Fibroblast of upper back skin (primary cell): ENCODE results near the gene CDKL2.
A peak's percentile ranks its signal among the peaks of the same experiment; 100 is the strongest.
"Not testable (repeated sequence)": the region's sequence is repeated elsewhere in the genome, so short reads cannot be mapped to it uniquely, and the experiment has no call there.

Experiments
- DNase-seq: peaks from one replicate; pipeline ENCODE4 v3.0.0-alpha.2; 2013

CDKL2 gene

GRCh38 chr4:75630174-75630936, at the start of gene CDKL2:
TSS of gene CDKL2 (minus strand) at chr4:75630528. CDS start at chr4:75625988, 4,540 bp downstream.
- peak; percentile 62 for DNase-seq

DNA sequence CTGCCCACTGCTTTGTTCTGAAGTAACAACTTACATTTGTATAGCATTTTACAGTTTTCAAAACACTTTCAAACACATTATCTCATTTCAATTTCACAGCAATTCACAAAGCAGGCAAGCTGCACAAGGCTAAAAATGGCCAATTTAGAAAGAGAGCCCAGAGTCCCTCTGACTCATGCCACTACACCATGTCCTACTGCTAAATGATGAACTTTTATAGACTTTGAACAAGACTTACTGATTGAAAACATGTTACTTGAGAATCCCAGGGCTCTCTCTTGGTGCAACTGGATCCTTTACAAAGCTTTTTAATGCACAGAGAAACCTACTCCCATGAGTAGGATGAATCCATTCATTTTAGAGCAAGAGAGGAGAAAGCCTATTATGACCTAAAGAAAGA, 48.6 kb upstream of the CDKL2 start:
- peak; percentile 18 for DNase-seq

DNA sequence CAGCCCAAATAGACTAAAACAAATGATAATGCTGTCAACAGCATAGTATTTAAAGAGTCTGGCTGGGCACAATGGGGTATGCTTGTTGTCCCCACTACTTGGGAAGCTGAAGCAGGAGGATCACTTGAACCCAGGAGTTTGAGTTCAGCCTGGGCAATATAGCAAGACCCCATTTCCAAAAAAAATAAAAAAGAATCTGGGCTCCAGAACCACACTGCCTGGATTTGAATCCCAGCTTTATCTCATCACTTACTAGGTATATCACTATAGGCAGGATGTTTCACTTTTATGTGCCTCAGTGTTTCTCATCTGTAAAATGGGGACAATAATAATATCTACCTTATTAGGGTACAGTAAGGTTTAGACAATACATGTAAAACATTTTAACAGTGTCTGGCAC, 48.1 kb upstream of the CDKL2 start:
- no peak for DNase-seq

DNA sequence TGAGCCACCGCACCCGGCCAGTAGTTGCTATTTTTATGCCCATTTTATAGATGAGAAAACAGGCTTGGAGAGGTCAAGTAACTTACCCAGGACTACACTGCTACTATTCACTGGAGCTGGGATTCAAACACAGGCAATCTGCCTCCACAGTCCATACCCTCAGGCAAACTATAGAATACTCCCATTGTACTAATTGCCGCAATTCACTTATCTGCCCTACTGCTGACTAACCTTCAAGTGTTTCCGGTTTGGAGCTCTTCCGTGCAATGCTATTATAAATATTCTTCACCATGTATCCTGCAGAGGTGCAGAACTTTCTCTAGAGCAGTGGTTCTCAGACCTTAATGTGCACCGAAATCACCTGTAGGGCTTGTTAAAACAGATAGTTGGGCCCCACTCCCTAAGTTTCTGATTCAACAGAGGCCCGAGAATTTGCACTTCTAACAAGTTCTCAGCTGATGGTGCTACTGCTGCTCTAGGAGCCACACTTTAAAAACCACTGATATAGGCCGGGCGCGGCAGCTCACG, 44.7 kb upstream of the CDKL2 start:
- no peak for DNase-seq

DNA sequence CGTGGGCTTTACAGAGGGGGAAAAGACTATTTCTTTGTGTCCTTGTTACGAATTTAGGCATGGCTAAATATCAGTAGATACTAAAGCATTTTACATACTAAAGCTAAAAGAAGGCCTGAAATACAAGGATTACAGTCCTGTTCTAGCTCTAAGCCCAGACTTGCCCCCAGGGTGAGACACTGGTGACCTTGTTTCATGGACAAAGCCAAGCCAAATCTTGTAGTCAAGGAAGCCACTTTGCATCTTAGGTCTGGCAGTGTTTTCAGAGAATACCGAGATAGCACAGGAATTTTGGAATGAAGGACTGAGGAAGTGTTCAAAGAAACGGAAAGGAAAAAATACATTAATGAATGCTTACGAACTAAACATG, 43.6 kb upstream of the CDKL2 start:
- no peak for DNase-seq

DNA sequence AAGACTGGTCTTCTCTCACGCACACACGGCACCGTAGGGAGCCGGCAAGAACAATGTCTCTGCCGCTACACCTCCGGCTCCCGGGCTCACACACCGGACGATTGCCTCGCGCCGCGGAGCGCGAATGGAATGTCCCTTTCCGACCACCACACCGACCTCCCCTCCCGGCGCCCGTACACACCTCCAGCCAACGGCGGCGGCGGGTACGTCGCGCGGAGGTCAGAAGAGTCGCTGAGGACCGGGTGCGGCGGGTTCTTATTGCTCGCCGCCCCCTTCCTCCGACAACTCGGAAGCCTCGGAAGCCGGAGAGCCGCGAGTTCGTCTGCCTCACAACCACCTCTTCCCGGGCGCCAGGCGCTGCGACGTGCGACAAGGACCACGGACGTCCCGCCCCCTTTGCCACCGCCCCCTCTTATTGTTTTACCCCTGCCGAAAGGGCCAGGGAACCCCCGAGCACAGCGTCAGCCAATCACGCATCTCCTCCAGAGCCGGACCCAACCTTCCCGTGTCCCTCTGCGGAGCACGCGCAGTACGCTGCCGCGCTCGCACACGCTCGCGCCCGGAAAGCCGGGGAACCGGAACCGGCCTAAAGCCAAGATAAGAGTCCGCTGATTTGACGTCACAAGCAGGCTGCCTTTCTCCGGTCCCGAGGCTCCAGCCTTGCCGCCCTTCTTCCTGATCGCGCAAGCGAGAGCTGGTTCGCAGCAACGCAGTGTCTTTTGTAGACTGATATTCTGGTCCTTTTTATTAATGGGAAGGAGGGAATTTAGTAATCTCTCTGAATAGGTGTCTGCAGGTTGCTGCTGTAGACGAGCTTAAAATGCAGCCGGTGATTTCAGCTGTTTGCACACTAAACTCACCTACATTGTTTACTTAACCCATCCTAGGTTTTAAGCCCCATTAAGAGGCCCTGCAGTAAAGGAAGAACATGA, 43.0 kb upstream of the CDKL2 start, which contains the start of gene G3BP2:
G3BP2 (minus strand) TSS at position 385 of the 932 bp plus-strand sequence. CDS start 11,386 bp downstream, outside the sequence.
- peak; percentile 98 for DNase-seq

DNA sequence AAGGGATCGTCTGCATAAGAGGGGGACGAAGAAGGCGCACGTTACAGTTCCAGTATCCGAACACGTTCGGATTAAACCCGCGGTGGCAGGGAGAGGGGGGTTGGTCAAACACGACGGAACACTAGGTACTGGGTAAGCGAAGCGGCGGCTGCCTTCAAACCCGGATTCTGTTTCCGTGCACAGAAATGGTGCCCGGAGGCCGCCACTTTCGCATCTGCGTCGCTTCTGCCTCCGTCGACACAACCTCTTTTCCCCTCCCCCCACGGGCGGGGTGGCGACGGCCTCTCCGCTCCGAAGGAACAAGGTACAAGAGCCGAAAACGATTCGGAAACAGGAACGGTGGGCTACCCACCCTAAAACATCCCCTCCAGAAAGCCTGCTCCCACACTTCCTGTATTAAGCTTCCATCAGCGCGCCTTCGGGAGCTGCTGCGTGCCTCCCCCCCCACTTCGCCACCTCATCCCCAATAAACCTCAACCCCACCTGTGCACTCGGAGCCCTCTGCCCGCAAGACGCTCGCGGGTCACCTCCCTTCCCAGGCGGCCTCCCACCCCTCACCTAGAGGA, 42.2 kb upstream of the CDKL2 start:
- peak; percentile 38 for DNase-seq

GRCh38 chr4:75671802-75672421, 41.6 kb upstream of the CDKL2 start:
- DNase-seq = no peak

DNA sequence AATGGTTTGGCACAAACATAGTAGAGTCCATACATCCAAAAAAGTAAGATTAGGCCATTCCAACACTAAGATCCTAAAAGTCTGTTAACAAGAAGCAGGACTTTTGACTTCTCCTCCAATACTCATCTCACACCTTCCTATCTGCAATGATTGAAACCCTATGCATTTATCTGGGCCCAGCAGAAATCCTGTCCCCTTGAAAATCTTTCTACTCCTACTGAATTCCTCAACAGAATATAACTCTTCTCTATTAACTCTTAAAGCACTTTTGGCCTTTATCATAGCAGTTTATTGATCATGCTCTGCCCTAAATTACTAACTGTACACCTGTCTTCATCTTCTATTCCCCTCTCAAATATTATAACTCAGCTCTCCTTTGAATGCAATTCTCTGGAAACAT, 38.3 kb upstream of the CDKL2 start:
- no peak for DNase-seq

DNA sequence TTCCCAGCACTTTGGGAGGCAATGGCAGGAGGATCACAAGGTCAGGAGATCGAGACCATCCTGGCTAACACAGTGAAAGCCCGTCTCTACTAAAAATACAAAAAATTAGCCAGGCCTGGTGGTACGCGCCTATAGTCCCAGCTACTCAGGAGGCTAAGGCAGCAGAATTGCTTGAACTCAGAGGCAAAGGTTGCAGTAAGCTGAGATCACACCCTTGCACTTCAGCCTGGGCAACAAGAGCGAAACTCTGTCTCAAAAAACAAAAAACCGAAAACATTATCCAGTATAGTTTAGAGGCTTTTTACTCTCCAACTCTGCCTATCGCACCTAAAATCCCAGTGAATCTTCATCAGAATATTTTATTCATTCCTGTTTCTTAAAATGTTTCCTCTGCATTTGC, 37.3 kb upstream of the CDKL2 start:
- not testable (repeated sequence) for DNase-seq

- DNase-seq = peak; percentile 45
Observed at GRCh38 chr4:75666299-75666698, 36.0 kb upstream of the CDKL2 start.

- DNase-seq = not testable (repeated sequence)
Observed at GRCh38 chr4:75664604-75665003, 34.3 kb upstream of the CDKL2 start.

GRCh38 chr4:75662626-75663025, 32.3 kb upstream of the CDKL2 start:
- DNase-seq = peak; percentile 64

- no peak for DNase-seq
Observed at GRCh38 chr4:75660491-75660890, 30.2 kb upstream of the CDKL2 start.

DNA sequence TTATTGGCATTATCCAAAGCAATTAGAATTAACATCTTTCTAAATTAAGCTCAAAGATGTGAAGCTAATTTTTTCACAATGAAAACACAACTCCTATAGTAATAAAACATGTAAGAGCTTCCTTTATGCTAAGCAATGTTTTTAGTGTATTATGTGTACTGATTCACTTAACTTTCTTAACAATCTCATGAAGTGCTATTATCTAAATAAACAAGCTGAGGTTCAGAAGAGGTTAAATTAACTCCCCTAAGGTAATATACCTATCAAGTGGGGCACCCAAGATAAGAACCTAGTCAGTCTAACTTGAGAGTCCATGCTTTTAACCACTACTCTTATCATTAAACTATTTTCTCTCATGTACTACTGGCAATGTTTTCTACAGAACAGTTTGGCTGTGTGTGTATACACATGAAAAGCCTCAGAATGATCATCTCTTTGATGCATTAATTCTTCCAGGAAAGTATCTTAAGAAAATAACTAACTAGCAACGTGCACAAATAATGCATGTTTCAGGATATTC, 29.2 kb upstream of the CDKL2 start:
- DNase-seq = no peak

DNA sequence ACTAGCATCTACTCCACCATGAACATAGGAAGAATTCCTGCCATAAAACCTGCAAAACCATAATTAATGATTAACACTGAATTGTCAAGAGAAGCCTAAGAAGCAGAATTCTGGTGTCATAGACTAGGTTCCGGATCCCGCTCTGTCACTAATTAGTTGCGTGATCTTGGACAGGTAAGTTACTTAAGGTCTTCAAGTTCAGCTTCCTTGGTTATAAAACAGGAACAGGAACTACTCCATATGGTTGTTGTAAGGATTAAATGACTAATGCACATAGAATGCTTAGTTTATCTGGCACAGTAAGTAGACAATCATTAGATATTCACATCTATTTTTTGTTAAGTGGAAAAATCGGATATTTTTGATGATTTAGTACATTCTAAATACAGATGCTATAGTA, 28.5 kb upstream of the CDKL2 start:
- DNase-seq = peak; percentile 34

GRCh38 chr4:75655562-75655961, 25.2 kb upstream of the CDKL2 start:
- DNase-seq = no peak

DNA sequence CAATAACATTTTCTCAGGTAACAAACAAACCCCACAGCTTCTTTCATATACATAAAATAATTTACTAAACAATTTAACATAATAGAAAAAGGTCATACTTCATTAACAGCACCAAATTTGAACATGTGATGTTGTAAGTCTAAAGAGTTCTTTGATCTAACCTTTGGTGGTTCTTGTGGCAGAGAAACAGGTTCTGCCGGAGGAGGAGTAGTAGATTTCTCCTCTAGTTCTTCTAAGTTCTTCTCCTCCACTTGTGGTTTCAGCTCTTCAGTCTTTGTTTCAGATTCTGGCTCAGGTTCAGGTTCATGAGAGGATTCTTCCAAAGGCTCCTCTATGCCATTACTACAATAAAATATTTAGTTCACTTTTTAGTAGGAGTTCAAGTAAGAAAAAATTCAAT, 24.6 kb upstream of the CDKL2 start:
- no peak for DNase-seq

DNA sequence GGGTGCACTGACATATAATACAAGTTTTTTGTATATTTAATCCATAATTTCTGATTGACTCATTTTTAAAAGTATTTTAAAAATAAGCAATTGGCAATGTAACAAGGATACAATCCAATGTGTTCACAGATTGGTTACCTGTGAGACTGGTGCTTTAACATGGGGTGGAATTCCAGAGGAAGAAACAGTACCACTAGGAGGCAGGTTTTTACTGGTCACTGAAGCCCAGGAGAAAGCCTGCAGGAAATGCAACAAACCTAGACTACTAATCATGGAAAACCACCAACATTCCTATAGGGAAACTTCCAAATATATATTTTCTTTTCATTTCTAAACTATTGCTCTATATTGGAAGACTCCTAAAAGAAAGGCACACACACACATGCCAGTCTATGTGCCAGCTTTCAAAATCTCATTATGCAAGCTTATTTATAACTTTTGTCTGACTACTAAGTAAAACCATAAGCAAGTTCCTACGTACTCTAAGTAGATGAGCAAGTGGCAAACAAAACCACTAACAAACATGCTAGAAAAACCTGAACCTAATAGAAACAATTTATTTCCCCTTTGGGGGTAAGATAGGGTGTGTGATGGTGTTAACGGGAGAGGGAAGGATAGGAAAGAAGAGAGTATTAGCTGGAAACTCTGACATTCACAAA, 23.6 kb upstream of the CDKL2 start:
- peak; percentile 48 for DNase-seq

- DNase-seq = no peak
Observed at GRCh38 chr4:75644095-75644494, 13.8 kb upstream of the CDKL2 start.

GRCh38 chr4:75643651-75644050, 13.3 kb upstream of the CDKL2 start:
- DNase-seq = no peak

DNA sequence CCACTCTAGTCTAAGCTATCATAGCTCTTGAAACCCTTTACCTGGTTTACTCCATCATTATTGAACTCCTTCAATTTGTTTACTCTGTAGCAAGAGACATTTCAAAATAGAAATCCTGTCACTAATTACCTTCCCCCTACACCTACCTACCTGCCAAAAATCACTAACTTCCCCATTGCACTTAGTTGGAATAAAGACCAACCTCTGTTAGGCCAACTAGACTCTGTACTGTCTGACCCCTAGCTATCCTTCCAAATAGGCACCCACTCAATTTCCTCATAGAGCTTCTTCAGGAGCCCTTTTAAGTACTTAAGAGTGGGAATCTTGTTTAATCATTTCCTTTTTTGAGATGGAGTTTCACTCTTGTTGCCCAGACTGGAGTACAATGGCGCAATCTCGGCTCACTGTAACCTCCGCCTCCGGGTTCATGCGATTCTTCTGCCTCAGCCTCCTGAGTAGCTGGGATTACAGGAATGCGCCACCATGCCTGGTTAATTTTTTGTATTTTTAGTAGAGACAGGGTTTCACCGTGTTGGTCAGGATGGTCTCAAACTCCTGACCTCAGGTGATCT, 8.9 kb upstream of the CDKL2 start:
- no peak for DNase-seq
